HFFc6 (cell line): ENCODE measurements around the gene MACF1. TPM values are rescaled to one million over a fixed set of nuclear protein-coding genes. Genes with fewer than 3 reads are reported as not detected.

Experiments
- DNase-seq: peaks from one replicate; pipeline ENCODE4 v3.0.0-alpha.2; 2018
- H3K27ac Mint-ChIP-seq: 2 replicates; pipeline ENCODE4 v1.8.0; 2020; ENCODE audit warnings: mild to moderate bottlenecking, mixed read lengths
- H3K27me3 Mint-ChIP-seq: 2 replicates; pipeline ENCODE4 v1.8.0; 2021; ENCODE audit warnings: mild to moderate bottlenecking, moderate library complexity, mixed read lengths; ENCODE audit not compliant: insufficient read depth
- H3K36me3 Mint-ChIP-seq: 2 replicates; pipeline ENCODE4 v1.8.0; 2021; ENCODE audit warnings: low read depth, mixed read lengths
- H3K4me1 Mint-ChIP-seq: 2 replicates; pipeline ENCODE4 v1.8.0; 2020; ENCODE audit warnings: low read depth, mixed read lengths
- H3K4me3 Mint-ChIP-seq: 2 replicates; pipeline ENCODE4 v1.8.0; 2020; ENCODE audit warnings: mild to moderate bottlenecking, moderate library complexity, mixed read lengths
- H3K9me3 Mint-ChIP-seq: 2 replicates; pipeline ENCODE4 v1.8.0; 2020; ENCODE audit warnings: mild to moderate bottlenecking, mixed read lengths
- total RNA-seq, 6 experiments: library from RNA; stranded (reverse); fragmentation: NEBNext Ultra II Directional; extraction: Animal tissue kit (Norgen Biotek cat#: 25700); gene quantifications; 2 replicates in 1 of 6; 3 replicates in 5 of 6; pipeline ENCODE4 v1.2.3, GENCODE V29; 2021
- TF ChIP-seq, protein P1 (sequence below): fragments of 200-600 bp; sonication (generic); IDR thresholded peaks from 2 replicates; pipeline ENCODE4 v1.5.0; 2021; ENCODE audit warnings: antibody characterized with exemption, mild to moderate bottlenecking

Gene MACF1
- total RNA-seq, 6 experiments from 2014 or later = 201 to 308 (median 223) TPM

DNA sequence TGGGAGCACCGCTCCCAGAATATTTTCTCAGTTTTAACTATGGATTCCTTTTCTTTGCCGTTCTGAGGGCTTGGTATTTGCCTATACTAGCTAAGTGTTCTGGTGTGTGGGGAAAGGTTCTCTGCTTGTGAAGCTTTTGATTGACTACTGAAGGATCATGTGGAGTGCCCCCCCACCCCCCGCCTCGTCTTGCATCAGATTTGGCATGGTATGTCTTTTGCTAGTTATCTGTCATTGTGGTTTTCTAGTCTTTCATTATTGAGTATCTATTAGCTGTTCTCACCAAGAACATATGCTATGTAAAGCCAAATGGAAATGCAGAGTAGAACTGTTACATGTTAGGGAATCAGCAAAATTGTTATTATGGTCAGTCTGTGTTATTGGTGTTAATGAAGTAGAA is 58.3 kb downstream of the MACF1 start:
- Mint-ChIP-seq H3K9me3 (no peaks in the 10 kb centered on the region), H3K27me3 (no peaks in the 10 kb centered on the region), H3K4me1 (peaks cover 35% of the 10 kb centered on the region), H3K27ac (no peak overlapping the region), H3K36me3 (no peaks in the 10 kb centered on the region), H3K4me3 (no peak overlapping the region)
- no peak for DNase-seq
- TF ChIP-seq, protein P1, sequence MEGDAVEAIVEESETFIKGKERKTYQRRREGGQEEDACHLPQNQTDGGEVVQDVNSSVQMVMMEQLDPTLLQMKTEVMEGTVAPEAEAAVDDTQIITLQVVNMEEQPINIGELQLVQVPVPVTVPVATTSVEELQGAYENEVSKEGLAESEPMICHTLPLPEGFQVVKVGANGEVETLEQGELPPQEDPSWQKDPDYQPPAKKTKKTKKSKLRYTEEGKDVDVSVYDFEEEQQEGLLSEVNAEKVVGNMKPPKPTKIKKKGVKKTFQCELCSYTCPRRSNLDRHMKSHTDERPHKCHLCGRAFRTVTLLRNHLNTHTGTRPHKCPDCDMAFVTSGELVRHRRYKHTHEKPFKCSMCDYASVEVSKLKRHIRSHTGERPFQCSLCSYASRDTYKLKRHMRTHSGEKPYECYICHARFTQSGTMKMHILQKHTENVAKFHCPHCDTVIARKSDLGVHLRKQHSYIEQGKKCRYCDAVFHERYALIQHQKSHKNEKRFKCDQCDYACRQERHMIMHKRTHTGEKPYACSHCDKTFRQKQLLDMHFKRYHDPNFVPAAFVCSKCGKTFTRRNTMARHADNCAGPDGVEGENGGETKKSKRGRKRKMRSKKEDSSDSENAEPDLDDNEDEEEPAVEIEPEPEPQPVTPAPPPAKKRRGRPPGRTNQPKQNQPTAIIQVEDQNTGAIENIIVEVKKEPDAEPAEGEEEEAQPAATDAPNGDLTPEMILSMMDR = no peak

DNA sequence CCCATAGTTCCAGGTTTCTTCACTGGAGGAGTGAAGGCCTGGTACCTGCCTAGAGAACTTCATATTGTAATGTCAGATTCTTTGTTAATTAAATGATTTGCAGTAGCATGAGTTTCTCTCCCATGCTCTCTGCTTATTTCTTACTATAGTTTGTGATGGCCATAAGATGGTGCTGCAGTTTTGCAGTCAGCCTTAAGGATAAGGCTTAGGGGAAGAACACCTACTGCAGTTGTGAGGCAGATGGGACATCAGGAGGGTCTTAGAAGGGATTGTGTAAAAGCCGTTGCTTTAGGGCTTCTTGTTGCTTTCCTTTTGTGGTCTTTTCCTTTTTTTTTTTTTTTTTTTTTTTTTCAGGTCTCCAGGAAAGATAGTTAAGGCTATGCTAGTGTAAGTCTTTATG is 61.8 kb downstream of the MACF1 start:
- DNase-seq = no peak
- TF ChIP-seq, protein P1 = peak; percentile 40
- H3K27me3 Mint-ChIP-seq = peaks cover 2% of the 10 kb centered on the region; the same call in 1 of the 2 replicates
- peak overlapping the region; percentile 62; the same call in 1 of the 2 replicates for H3K27ac Mint-ChIP-seq
- peaks cover 54% of the 10 kb centered on the region for H3K4me1 Mint-ChIP-seq
- peaks cover 6% of the 10 kb centered on the region for H3K36me3 Mint-ChIP-seq
- H3K4me3 Mint-ChIP-seq = no peak overlapping the region
- H3K9me3 Mint-ChIP-seq = no peaks in the 10 kb centered on the region

DNA sequence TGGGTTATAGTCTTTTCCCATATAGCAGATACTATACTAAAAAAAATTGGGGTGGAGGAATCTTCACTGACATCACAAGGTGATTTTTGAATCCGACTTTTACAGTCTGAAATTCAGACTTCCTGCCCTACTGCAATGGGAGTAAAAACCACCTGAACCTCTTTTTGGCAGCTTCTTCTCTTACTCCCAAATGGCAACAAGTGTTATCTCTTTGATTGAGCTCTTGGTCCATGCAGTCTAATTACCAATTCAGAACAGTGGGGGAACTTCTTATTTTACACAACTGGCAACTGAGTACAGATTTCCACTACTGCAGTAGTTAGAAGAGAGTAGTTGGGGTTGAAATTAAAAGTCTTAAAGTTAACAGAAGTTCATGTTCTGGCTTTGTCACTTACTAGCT is 62.3 kb downstream of the MACF1 start:
- H3K36me3 Mint-ChIP-seq = peaks cover 6% of the 10 kb centered on the region
- no peak overlapping the region for H3K27ac Mint-ChIP-seq
- peaks cover 2% of the 10 kb centered on the region; the same call in 1 of the 2 replicates for H3K27me3 Mint-ChIP-seq
- no peak for DNase-seq
- TF ChIP-seq, protein P1 = no peak
- H3K4me1 Mint-ChIP-seq = peaks cover 54% of the 10 kb centered on the region
- H3K4me3 Mint-ChIP-seq = no peak overlapping the region
- no peaks in the 10 kb centered on the region for H3K9me3 Mint-ChIP-seq

DNA sequence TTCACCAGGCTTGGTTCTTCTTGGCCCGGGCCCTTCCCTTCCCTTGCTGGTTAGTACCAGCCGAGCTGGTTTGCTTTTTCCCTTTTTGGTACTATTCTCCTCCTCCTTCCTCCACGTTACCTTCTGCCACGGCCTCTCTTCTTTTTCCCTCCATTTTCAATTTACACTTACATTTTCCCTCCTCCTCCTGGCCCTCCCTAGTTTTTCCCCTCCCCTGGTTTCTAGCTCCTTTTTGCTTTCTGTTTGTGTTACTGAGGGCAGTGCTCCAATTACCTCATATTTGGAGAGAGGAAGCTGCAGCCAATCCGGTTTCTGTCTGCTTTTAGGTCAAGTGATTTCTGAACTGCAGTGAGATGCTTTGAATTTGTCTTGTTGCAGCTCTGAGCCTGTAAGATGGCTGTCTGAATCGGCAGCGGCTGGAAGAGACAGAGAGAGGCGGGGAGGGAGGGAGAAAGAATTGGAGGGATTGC is 63.7 kb downstream of the MACF1 start:
- DNase-seq = peak; percentile 82
- Mint-ChIP-seq H3K36me3 (peaks cover 6% of the 10 kb centered on the region), H3K27me3 (peaks cover 2% of the 10 kb centered on the region; the same call in 1 of the 2 replicates), H3K4me1 (peaks cover 61% of the 10 kb centered on the region), H3K4me3 (peak overlapping the region; percentile 86), H3K27ac (peak overlapping the region; percentile 96), H3K9me3 (no peaks in the 10 kb centered on the region)
- TF ChIP-seq, protein P1 = no peak

DNA sequence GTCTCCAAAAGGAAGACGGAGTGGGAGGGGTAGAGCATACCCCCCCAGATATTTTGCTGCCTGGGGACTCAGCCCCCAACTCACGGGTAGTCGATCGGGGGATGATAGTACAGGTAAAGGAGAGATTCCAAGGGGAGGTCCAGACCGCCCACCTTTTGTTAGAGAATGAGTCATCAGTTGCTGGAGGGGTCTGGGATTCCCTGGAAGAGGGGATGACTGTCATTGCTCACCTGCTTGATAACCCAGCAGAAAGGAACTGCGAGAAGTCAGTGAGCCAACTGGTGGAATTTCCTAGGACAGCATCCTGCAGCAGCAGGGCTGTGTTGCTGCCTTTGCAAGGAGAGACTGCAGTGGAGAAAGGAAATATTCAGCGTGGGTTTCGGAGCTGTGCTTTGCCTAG is 64.4 kb downstream of the MACF1 start:
- Mint-ChIP-seq H3K27ac (peak overlapping the region; percentile 96), H3K27me3 (peaks cover 2% of the 10 kb centered on the region; the same call in 1 of the 2 replicates), H3K4me1 (peaks cover 61% of the 10 kb centered on the region), H3K9me3 (no peaks in the 10 kb centered on the region), H3K4me3 (peak overlapping the region; percentile 86), H3K36me3 (peaks cover 6% of the 10 kb centered on the region)
- TF ChIP-seq, protein P1 = no peak
- no peak for DNase-seq
